H1 (cell line): ENCODE results near the gene OR5AU1. TPM values are rescaled to one million over a fixed set of nuclear protein-coding genes. Genes with fewer than 3 reads are reported as not detected.

ENCODE experiments used
- CTCF ChIA-PET: fragments of 300-600 bp; sonication (Branson Sonifier 250); formaldehyde crosslinking; loops from one replicate; lab custom pipeline; 2021; ENCODE audit not compliant: partially characterized antibody; lab: Charles Lee
- POLR2A ChIA-PET: fragments of 300-600 bp; sonication (Branson Sonifier 250); formaldehyde crosslinking; loops from one replicate; lab custom pipeline; 2021; ENCODE audit warnings: inconsistent platforms; ENCODE audit not compliant: partially characterized antibody; lab: Charles Lee
- DNase-seq, 2 experiments: peaks; one replicate each; pipeline versions ENCODE4 v3.0.0 to v3.0.0-alpha.2; 2010 to 2022; ENCODE audit warnings: low spot score in 2 of 2, low read depth in 1 of 2, mixed read lengths in 1 of 2
- FAIRE-seq: peaks from 2 replicates; lab custom pipeline; 2011; peaks lifted over from hg19 to GRCh38; lab: Jason Lieb, UNC
- H2AFZ ChIP-seq: 2 replicates; pipeline ENCODE4 v1.8.1; 2012; ENCODE audit warnings: low read length, inconsistent platforms
- H2AK5ac ChIP-seq: 2 replicates; pipeline ENCODE4 v1.6.1; 2013; ENCODE audit warnings: low read depth, low read length
- H2BK120ac ChIP-seq: replicated peaks from 2 replicates; pipeline ENCODE3; 2013; ENCODE audit warnings: low read depth, low read length, inconsistent platforms
- H2BK12ac ChIP-seq: 2 replicates; pipeline ENCODE4 v1.6.1; 2013; ENCODE audit warnings: low read depth, low read length
- H2BK15ac ChIP-seq: 2 replicates; pipeline ENCODE4 v1.6.1; 2013; ENCODE audit warnings: low read length
- H2BK20ac ChIP-seq: 2 replicates; pipeline ENCODE4 v1.6.1; 2013; ENCODE audit warnings: low read length
- H2BK5ac ChIP-seq: 2 replicates; pipeline ENCODE4 v1.6.1; 2013; ENCODE audit warnings: low read depth, low read length
- H3K14ac ChIP-seq: 2 replicates; pipeline ENCODE4 v1.6.1; 2013; ENCODE audit warnings: inconsistent platforms; ENCODE audit not compliant: insufficient read length
- H3K18ac ChIP-seq: 2 replicates; pipeline ENCODE4 v1.6.1; 2013; ENCODE audit warnings: low read length; ENCODE audit errors: extremely low read depth
- H3K23ac ChIP-seq: 2 replicates; pipeline ENCODE4 v1.6.1; 2013; ENCODE audit warnings: inconsistent platforms; ENCODE audit not compliant: insufficient read length
- H3K23me2 ChIP-seq: 2 replicates; pipeline ENCODE4 v1.6.1; 2013; ENCODE audit warnings: low read depth, low read length
- H3K27ac ChIP-seq: 2 replicates; pipeline ENCODE4 v1.6.1; 2011; ENCODE audit warnings: low read depth, low read length, inconsistent platforms
- H3K27me3 ChIP-seq, 4 experiments: replicated peaks in 1 of 4; 1 replicate in 1 of 4; 2 replicates in 3 of 4; pipeline versions ENCODE4 v1.6.1 to v1.8.1; 2011 to 2013; ENCODE audit warnings: low read length in 3 of 4, mild to moderate bottlenecking in 3 of 4, inconsistent platforms in 2 of 4, mixed read lengths in 2 of 4, moderate library complexity in 1 of 4; ENCODE audit not compliant: control insufficient read depth in 3 of 4, insufficient read depth in 3 of 4; ENCODE audit errors: extremely low read depth in 1 of 4
- H3K36me3 ChIP-seq, 4 experiments: 2 replicates each; pipeline versions ENCODE4 v1.6.1 to v1.8.1; 2011 to 2013; ENCODE audit warnings: mild to moderate bottlenecking in 4 of 4, low read length in 3 of 4, moderate library complexity in 2 of 4, control low read depth in 1 of 4, inconsistent platforms in 1 of 4; ENCODE audit not compliant: insufficient read depth in 4 of 4, control insufficient read depth in 2 of 4
- H3K4ac ChIP-seq: replicated peaks from 2 replicates; pipeline ENCODE3; 2013; ENCODE audit warnings: low read length, low read depth, mixed read lengths, inconsistent platforms; ENCODE audit not compliant: insufficient read length
- H3K4me1 ChIP-seq, 4 experiments: replicated peaks in 1 of 4; 1 replicate in 1 of 4; 2 replicates in 3 of 4; pipeline versions ENCODE4 v1.6.1 to v1.8.1; 2011 to 2013; ENCODE audit warnings: low read length in 3 of 4, inconsistent platforms in 2 of 4, mixed read lengths in 1 of 4; ENCODE audit not compliant: insufficient read depth in 4 of 4, control insufficient read depth in 3 of 4
- H3K4me2 ChIP-seq, 2 experiments: 2 replicates each; pipeline versions ENCODE4 v1.6.1 to v1.8.1; 2011 to 2013; ENCODE audit warnings: low read depth in 2 of 2, low read length in 2 of 2, control low read depth in 1 of 2, inconsistent platforms in 1 of 2, mild to moderate bottlenecking in 1 of 2; ENCODE audit not compliant: insufficient read depth in 1 of 2
- H3K4me3 ChIP-seq, 4 experiments: fragments of 200-600, 300-600 bp in 1 of 4; sonication (generic), shearing (Covaris generic), sonication (Bioruptor Twin) in 1 of 4; 2 replicates each; pipeline versions ENCODE4 v1.5.1 to v1.8.1; 2011 to 2016; ENCODE audit warnings: low read length in 4 of 4, low read depth in 3 of 4, control low read depth in 2 of 4, inconsistent platforms in 2 of 4, mild to moderate bottlenecking in 2 of 4, mixed read lengths in 1 of 4, moderate library complexity in 1 of 4; ENCODE audit not compliant: insufficient read depth in 2 of 4; ENCODE audit errors: extremely low read depth in 1 of 4
- H3K56ac ChIP-seq: replicated peaks from 2 replicates; pipeline ENCODE3; 2013; ENCODE audit warnings: low read depth, mild to moderate bottlenecking, mixed read lengths, low read length, inconsistent platforms; ENCODE audit not compliant: insufficient read length
- H3K79me1 ChIP-seq: 2 replicates; pipeline ENCODE4 v1.6.1; 2013; ENCODE audit warnings: low read depth, low read length, control low read depth
- H3K79me2 ChIP-seq, 2 experiments: 2 replicates each; pipeline versions ENCODE4 v1.6.1 to v1.8.1; 2012 to 2013; ENCODE audit warnings: low read length in 2 of 2, mild to moderate bottlenecking in 2 of 2, inconsistent platforms in 1 of 2; ENCODE audit not compliant: insufficient read depth in 2 of 2, control insufficient read depth in 1 of 2
- H3K9ac ChIP-seq, 4 experiments: replicated peaks in 1 of 4; 1 replicate in 1 of 4; 2 replicates in 3 of 4; pipeline versions ENCODE4 v1.6.1 to v1.8.1; 2011 to 2013; ENCODE audit warnings: low read depth in 3 of 4, low read length in 3 of 4, control low read depth in 2 of 4, mild to moderate bottlenecking in 2 of 4, moderate library complexity in 2 of 4, inconsistent platforms in 1 of 4; ENCODE audit errors: extremely low read depth in 1 of 4
- H3K9me3 ChIP-seq, 2 experiments: 2 replicates each; pipeline versions ENCODE4 v1.6.1 to v1.8.1; 2012 to 2013; ENCODE audit warnings: mild to moderate bottlenecking in 2 of 2, moderate library complexity in 2 of 2, control low read depth in 1 of 2, inconsistent platforms in 1 of 2, low read depth in 1 of 2, low read length in 1 of 2, mixed read lengths in 1 of 2; ENCODE audit not compliant: insufficient read depth in 2 of 2
- H4K20me1 ChIP-seq, 2 experiments: replicated peaks in 1 of 2; 2 replicates each; pipeline versions ENCODE3 to v1.8.1; 2011 to 2013; ENCODE audit warnings: inconsistent platforms in 2 of 2, low read length in 2 of 2, mild to moderate bottlenecking in 1 of 2; ENCODE audit not compliant: insufficient read depth in 2 of 2, control insufficient read depth in 1 of 2
- H4K5ac ChIP-seq: 2 replicates; pipeline ENCODE4 v1.6.1; 2013; ENCODE audit warnings: low read length, low read depth, mixed read lengths, inconsistent platforms; ENCODE audit not compliant: insufficient read length
- H4K8ac ChIP-seq: 2 replicates; pipeline ENCODE4 v1.8.0; 2013; ENCODE audit warnings: mild to moderate bottlenecking, moderate library complexity, low read length, inconsistent platforms; ENCODE audit not compliant: insufficient read depth; ENCODE audit errors: extremely low read depth
- H4K91ac ChIP-seq: replicated peaks from 2 replicates; pipeline ENCODE3; 2013; ENCODE audit warnings: low read length, mixed read lengths, inconsistent platforms; ENCODE audit not compliant: insufficient read length
- ASH2L ChIP-seq: fragments of 200-600, 300-600 bp; sonication (generic); IDR thresholded peaks from one replicate; pipeline ENCODE4 v1.7.1; 2017; ENCODE audit warnings: low read length
- EZH2 ChIP-seq: fragments of 200-600 bp; sonication (generic); IDR thresholded peaks from 2 replicates; pipeline ENCODE4 v1.7.1; 2012; ENCODE audit warnings: low read depth, mild to moderate bottlenecking, moderate library complexity, low read length, inconsistent platforms; ENCODE audit not compliant: severe bottlenecking
- GABPA ChIP-seq: IDR thresholded peaks from 2 replicates; pipeline ENCODE4 v1.6.1; 2011; ENCODE audit warnings: mild to moderate bottlenecking, low read length, moderate library complexity, borderline replicate concordance; ENCODE audit not compliant: insufficient read depth
- JUND ChIP-seq: IDR thresholded peaks from 2 replicates; pipeline ENCODE4 v1.6.1; 2011; ENCODE audit warnings: mild to moderate bottlenecking, improper control_type of control experiment, low read length
- NRF1 ChIP-seq: IDR thresholded peaks from 2 replicates; pipeline ENCODE4 v1.6.1; 2011; ENCODE audit warnings: mild to moderate bottlenecking, low read depth, low read length, improper control_type of control experiment
- POLR2A ChIP-seq, 2 experiments: IDR thresholded peaks; 1 replicate in 1 of 2; 2 replicates in 1 of 2; pipeline ENCODE4 v1.6.1; 2011; ENCODE audit warnings: low read depth in 2 of 2, low read length in 2 of 2, mild to moderate bottlenecking in 2 of 2; ENCODE audit errors: control extremely low read depth in 1 of 2
- RFX5 ChIP-seq: IDR thresholded peaks from 2 replicates; pipeline ENCODE4 v1.6.1; 2011; ENCODE audit warnings: low read depth, low read length, improper control_type of control experiment, borderline replicate concordance
- RXRA ChIP-seq: IDR thresholded peaks from 2 replicates; pipeline ENCODE4 v1.6.1; 2011; ENCODE audit warnings: low read depth, mild to moderate bottlenecking, low read length, moderate library complexity; ENCODE audit not compliant: insufficient read depth
- TAF7 ChIP-seq: optimal IDR thresholded peaks from 2 replicates; pipeline ENCODE3; 2011; ENCODE audit warnings: low read depth, mild to moderate bottlenecking, inconsistent platforms, low read length, moderate library complexity, borderline replicate concordance
- ZNF274 ChIP-seq: IDR thresholded peaks from 2 replicates; pipeline ENCODE4 v1.7.0; 2012; ENCODE audit warnings: low read length, borderline replicate concordance; ENCODE audit errors: extremely low read depth
- WGBS, 2 experiments: shearing (Covaris generic) in 1 of 2; methylation state at CpG; one replicate each; pipeline versions ENCODE4 v1.1.6 to v1.1.7; 2013 to 2015; ENCODE audit warnings: low lambda C conversion rate in 2 of 2, mixed read lengths in 2 of 2, inconsistent platforms in 1 of 2, low coverage in 1 of 2, missing lambda C conversion rate in 1 of 2; ENCODE audit not compliant: insufficient replicate concordance in 2 of 2, insufficient coverage in 1 of 2, insufficient read length in 1 of 2; ENCODE audit errors: extremely low coverage in 1 of 2, missing lambda C conversion rate in 1 of 2; 5-methylcytosine and 5-hydroxymethylcytosine counted together
- polyA plus RNA-seq, 7 experiments: library from polyadenylated mRNA; depleted of rRNA in 3 of 7; stranded (reverse) in 5 of 7; unstranded in 2 of 7; fragments of >200 nt in 5 of 7; fragments of 200-250 nt in 2 of 7; gene quantifications; 1 replicate in 5 of 7; 2 replicates in 1 of 7; 4 replicates in 1 of 7; pipeline versions ENCODE4 v1.2.1 to v1.2.3, GENCODE V29; 2011 to 2013; ENCODE audit warnings: missing spikeins in 2 of 7, mixed read lengths in 2 of 7
- total RNA-seq: library from RNA; stranded (reverse); fragmentation: NEBNext Ultra II Directional; extraction: Animal tissue kit (Norgen Biotek cat#: 25700); gene quantifications from 2 replicates; pipeline ENCODE4 v1.2.1, GENCODE V29; 2021

Gene OR5AU1
- total and polyA plus RNA-seq, 2 of the 8 experiments (the other 6 are each of a cell fraction or from before 2014, with no cell fraction given), result not detected

DNA sequence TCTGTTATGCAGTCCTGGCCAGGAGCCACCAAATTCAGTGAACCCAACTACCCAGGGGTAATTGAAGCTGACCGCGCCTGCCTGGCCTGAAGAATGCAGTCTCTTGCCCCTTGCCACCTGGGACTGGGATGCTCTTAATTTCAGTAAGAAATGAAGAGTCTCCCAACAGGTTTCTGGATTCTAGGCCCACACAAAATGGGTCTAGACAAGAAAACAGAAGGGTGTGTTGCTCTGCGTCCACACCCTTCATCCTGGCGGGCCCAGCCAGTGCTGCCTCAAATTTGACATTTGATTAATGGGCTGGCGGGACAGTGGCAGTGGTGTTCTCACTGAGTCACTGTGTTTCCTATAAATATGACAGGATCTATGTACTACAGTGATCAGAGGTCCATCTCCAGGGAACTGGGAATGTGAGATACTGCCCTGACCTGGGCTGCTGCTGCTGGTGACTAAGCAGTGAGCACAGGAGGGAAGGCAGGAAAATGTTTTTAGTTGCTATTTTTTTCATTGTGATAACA is 48.5 kb downstream of the OR5AU1 start:
- POLR2A ChIA-PET, result interaction anchor here (1.1 to 3.8 kb wide), 3 partner anchors 11 to 36 kb away, joined by 5 to 17 read pairs (median 5); partner anchors contain the start of gene ARHGEF40
- Histone ChIP-seq H3K56ac (no peak overlapping the region), H4K5ac (no peak overlapping the region), H3K23ac (no peak overlapping the region), H2AFZ (peak overlapping the region; percentile 64; the same call in 1 of the 2 replicates), H3K27ac (no peak overlapping the region), H3K36me3 (no peaks in the 10 kb centered on the region), H3K23me2 (peaks cover 7% of the 10 kb centered on the region), H2BK15ac (no peak overlapping the region), H2BK5ac (no peak overlapping the region; the same call in 1 of the 2 replicates), H3K4me1 (peaks cover 0 to 18% (median 11%) of the 10 kb centered on the region in 4 experiments; a peak in 5 of 7 replicates), H2BK120ac (no peak overlapping the region), H3K4ac (no peak overlapping the region), H3K79me1 (no peaks in the 10 kb centered on the region), H3K4me3 (no peak overlapping the region; a peak in 1 of 8 replicates)
- CTCF ChIA-PET, result interaction anchor here (0.7 to 11.0 kb wide), 13 partner anchors 10 to 147 kb away, joined by 3 to 239 read pairs (median 4); partner anchors contain the start of gene ARHGEF40
- 78% methylated on average over 5 of the region's 5 CpGs; no CpG with 5 or more reads in 1 of the 2 experiments for WGBS, 2 experiments
- TF ChIP-seq POLR2A (IDR thresholded peaks at IDR 0.05; ENCODE audit: control extremely low read depth in 1 of 2, low read depth in 2 of 2, low read length in 2 of 2) (no peak), NRF1 (no peak), RFX5 (no peak), TAF7 (no peak), EZH2 (no peak), RXRA (no peak), ZNF274 (no peak), JUND (no peak), ASH2L (no peak), GABPA (no peak)
- TF ChIP-seq, all 59 proteins: peak for 0
- no peak overlapping the region for H3K14ac ChIP-seq
- no peaks in the 10 kb centered on the region for H3K9me3 ChIP-seq
- H3K9ac ChIP-seq, result no peak overlapping the region
- FAIRE-seq, result no peak
- no peaks in the 10 kb centered on the region for H4K20me1 ChIP-seq
- H3K27me3 ChIP-seq, result no peaks in the 10 kb centered on the region
- no peak overlapping the region for H4K91ac ChIP-seq
- 0 out of 2 replicates have a peak overlapping the region, but pooled peaks have one; percentile 31 for H4K8ac ChIP-seq
- no peak overlapping the region for H2BK12ac ChIP-seq
- H3K4me2 ChIP-seq, result no peak overlapping the region
- H2BK20ac ChIP-seq, result no peak overlapping the region
- H2AK5ac ChIP-seq, result no peak overlapping the region
- H3K79me2 ChIP-seq, result peaks cover 0 to under 1% of the 10 kb centered on the region in 2 experiments; a peak in 1 of 4 replicates
- H3K18ac ChIP-seq, result no peak overlapping the region; the same call in 1 of the 2 replicates
- DNase-seq, result no peak
